ENCODE results near the gene IL1RN. TPM values are rescaled to one million over a fixed set of nuclear protein-coding genes. Genes with fewer than 3 reads are reported as not detected.
"Not testable (repeated sequence)": the region's sequence is repeated elsewhere in the genome, so short reads cannot be mapped to it uniquely, and the experiment has no call there.

Gene IL1RN
- total and polyA plus RNA-seq, 3 donors from 2014 or later: 3.2 to 18.4 (median 5.6) TPM

DNA sequence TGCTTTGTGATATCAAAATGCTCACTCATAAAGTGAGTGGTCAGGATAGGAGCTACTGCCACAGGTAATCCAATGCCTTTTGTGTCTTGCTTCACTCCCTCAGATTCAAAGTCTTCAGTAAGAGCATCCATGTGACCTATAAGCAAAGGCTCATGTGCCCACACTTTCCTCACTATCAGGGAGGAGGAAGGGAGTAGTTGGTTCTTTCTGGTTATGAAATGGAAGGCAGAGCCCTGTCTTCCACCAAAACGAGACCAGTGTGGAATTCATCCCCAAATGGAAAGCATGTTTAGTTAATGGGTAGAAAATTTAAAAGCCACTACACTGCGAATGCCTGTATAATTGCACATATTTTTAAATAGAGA, 33.8 kb upstream of the IL1RN start:
- DNase-seq: no peak
- intact Hi-C loops (cut with DNase I; ENCODE audit: low total_unique reads): no loop called here
- H3K27ac ChIP-seq: no peak overlapping the region
- WGBS, 2 donors: 40 to 63% methylated on average over 2 of the region's 2 CpGs
- H3K4me3 ChIP-seq: no peak overlapping the region
- H3K9me3 ChIP-seq: no peaks in the 10 kb centered on the region
- no peaks in the 10 kb centered on the region for H3K27me3 ChIP-seq
- no peaks in the 10 kb centered on the region for H3K36me3 ChIP-seq (ENCODE audit: low read depth, missing control alignments)
- TF ChIP-seq, protein P1, sequence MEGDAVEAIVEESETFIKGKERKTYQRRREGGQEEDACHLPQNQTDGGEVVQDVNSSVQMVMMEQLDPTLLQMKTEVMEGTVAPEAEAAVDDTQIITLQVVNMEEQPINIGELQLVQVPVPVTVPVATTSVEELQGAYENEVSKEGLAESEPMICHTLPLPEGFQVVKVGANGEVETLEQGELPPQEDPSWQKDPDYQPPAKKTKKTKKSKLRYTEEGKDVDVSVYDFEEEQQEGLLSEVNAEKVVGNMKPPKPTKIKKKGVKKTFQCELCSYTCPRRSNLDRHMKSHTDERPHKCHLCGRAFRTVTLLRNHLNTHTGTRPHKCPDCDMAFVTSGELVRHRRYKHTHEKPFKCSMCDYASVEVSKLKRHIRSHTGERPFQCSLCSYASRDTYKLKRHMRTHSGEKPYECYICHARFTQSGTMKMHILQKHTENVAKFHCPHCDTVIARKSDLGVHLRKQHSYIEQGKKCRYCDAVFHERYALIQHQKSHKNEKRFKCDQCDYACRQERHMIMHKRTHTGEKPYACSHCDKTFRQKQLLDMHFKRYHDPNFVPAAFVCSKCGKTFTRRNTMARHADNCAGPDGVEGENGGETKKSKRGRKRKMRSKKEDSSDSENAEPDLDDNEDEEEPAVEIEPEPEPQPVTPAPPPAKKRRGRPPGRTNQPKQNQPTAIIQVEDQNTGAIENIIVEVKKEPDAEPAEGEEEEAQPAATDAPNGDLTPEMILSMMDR (IDR thresholded peaks at IDR 0.05): no peak
- no peak for TF ChIP-seq POLR2A (IDR thresholded peaks at IDR 0.05)
- no peaks in the 10 kb centered on the region for H3K4me1 ChIP-seq

DNA sequence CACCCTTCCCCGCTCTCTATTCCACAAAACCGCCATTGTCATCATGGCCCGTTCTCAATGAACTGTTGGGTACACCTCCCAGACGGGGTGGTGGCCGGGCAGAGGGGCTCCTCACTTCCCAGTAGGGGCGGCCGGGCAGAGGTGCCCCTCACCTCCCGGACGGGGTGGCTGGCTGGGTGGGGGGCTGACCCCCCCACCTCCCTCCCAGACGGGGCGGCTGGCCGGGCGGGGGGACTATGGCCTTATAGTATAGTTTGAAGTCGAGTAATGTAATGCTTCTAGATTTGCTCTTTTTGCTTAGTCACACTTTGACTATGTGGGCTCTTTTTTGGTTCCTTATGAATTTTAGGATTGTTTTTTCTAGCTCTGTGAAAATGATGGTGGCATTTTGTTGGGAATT, 31.1 kb upstream of the IL1RN start:
- H3K9me3 ChIP-seq; intact Hi-C loops (cut with DNase I; ENCODE audit: low total_unique reads); H3K4me1 ChIP-seq; DNase-seq; H3K27ac ChIP-seq; H3K27me3 ChIP-seq; H3K4me3 ChIP-seq; H3K36me3 ChIP-seq (ENCODE audit: low read depth, missing control alignments): not testable (repeated sequence)
- 83 to 98% methylated on average over 14 of the region's 14 CpGs for WGBS, 2 donors

DNA sequence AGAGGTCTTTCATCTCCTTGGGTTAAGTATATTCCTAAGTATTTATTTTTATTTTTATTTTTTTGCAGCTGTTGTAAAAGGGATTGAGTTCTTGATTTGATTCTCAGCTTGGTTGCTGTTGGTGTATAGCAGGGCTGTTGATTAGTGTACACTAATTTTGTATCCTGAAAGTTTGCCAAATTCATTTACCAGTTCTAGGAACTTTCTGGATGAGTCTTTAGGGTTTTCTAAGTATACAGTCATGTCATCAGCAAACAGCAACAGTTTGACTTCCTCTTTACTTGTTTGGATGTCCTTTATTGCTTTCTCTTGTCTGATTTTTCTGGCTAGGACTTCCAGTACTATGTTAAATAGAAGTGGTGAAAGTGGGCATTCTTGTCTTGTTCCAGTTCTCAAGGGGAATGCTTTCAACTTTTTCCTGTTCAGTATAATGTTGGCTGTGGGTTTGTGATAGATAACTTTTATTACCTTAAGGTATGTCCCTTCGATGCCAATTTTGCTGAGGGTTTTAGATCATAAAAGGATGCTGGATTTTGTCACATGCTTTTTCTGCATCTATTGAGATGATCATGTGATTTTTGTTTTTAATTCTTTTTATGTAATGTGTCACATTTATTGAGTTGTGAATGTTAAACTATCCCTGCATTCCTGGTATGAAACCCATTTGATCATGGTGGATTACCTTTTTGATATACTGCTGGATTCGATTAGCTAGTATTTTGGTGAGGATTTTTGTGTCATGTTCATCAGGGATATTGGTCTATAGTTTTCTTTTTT, 30.4 kb upstream of the IL1RN start:
- H3K27ac ChIP-seq; H3K27me3 ChIP-seq; H3K9me3 ChIP-seq; intact Hi-C loops (cut with DNase I; ENCODE audit: low total_unique reads); H3K36me3 ChIP-seq (ENCODE audit: low read depth, missing control alignments); H3K4me1 ChIP-seq; H3K4me3 ChIP-seq; DNase-seq: not testable (repeated sequence)
- 46 to 86% methylated on average over 2 of the region's 2 CpGs for WGBS, 2 donors

DNA sequence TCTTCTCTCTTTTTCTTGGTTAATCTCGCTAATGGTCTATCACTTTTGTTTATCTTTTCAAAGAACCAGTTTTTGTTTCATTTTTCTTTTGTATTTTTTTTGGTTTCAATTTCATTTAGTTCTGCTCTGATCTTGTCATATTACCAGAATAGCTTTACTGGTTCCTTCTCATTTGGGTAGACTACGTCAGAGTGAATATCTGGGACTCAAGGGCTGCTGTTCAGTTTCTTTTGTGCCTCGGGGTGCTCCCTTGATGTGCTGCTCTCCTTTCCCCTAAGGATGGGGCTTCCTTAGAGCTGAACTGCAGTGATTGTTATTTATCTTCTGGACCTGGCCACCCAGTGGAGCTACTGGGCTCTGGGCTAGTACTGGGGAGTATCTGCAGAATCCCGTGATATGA, 29.4 kb upstream of the IL1RN start:
- H3K36me3 ChIP-seq (ENCODE audit: low read depth, missing control alignments): no peaks in the 10 kb centered on the region
- no peaks in the 10 kb centered on the region for H3K9me3 ChIP-seq
- TF ChIP-seq, protein P1 (IDR thresholded peaks at IDR 0.05): no peak
- no peak for TF ChIP-seq POLR2A (IDR thresholded peaks at IDR 0.05)
- intact Hi-C loops (cut with DNase I; ENCODE audit: low total_unique reads): no loop called here
- WGBS, 2 donors: 78 to 94% methylated on average over 3 to 4 of the region's 4 CpGs
- no peak for DNase-seq
- no peak overlapping the region for H3K27ac ChIP-seq
- no peaks in the 10 kb centered on the region for H3K4me1 ChIP-seq
- no peak overlapping the region for H3K4me3 ChIP-seq
- no peaks in the 10 kb centered on the region for H3K27me3 ChIP-seq

DNA sequence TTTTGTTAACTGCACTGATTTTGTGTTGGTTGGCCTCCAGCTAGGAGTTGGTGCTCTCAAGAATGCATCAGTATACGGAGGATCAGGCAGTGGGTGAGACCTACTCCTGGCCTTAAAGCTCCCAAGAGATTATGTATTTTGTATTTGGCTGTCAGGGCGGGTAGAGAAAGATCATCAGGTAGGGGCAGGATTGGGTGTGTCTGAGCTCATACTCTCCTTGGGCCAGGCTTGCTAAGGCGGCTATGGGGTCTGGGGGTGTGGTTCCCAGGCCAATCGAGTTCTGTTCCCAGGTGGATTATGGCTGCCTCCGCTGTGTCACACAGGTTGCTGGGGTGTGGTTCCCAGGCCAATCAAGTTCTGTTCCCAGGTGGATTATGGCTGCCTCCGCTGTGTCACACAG, 28.9 kb upstream of the IL1RN start:
- Histone ChIP-seq H3K27ac (no peak overlapping the region), H3K4me1 (no peaks in the 10 kb centered on the region), H3K4me3 (no peak overlapping the region), H3K36me3 (ENCODE audit: low read depth, missing control alignments) (no peaks in the 10 kb centered on the region), H3K9me3 (no peaks in the 10 kb centered on the region), H3K27me3 (no peaks in the 10 kb centered on the region)
- no peak for TF ChIP-seq POLR2A (IDR thresholded peaks at IDR 0.05)
- TF ChIP-seq, protein P1 (IDR thresholded peaks at IDR 0.05): no peak
- 90 to 93% methylated on average over 5 to 6 of the region's 6 CpGs for WGBS, 2 donors
- intact Hi-C loops (cut with DNase I; ENCODE audit: low total_unique reads): no loop called here
- no peak for DNase-seq

DNA sequence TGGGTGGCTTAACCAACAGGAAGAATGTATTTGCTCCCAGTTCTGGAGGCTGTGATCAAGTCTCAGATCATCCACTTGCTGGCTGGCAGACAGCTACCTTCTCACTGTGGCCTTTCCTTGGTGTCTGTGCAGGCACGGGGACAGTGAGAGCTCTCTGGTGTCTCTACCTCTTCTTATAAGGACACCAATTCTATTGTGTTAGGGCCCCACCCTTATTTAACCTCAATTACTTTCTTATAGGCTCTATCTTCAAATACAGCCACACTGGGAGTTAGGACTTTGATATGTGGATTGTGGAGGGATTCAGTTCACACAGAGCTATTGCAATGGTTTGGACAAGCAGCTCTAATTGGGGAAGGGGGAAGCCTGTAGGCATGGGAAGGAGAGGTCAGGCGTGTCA, 25.3 kb upstream of the IL1RN start:
- TF ChIP-seq, protein P1 (IDR thresholded peaks at IDR 0.05): no peak
- no peak for TF ChIP-seq POLR2A (IDR thresholded peaks at IDR 0.05)
- 67 to 94% methylated on average over 2 of the region's 2 CpGs for WGBS, 2 donors
- no peak for DNase-seq

More for the DNA sequence above, 25.3 kb upstream of the IL1RN start:
- Histone ChIP-seq H3K9me3 (no peaks in the 10 kb centered on the region), H3K27ac (no peak overlapping the region), H3K27me3 (no peaks in the 10 kb centered on the region), H3K4me3 (no peak overlapping the region), H3K4me1 (no peaks in the 10 kb centered on the region), H3K36me3 (ENCODE audit: low read depth, missing control alignments) (no peaks in the 10 kb centered on the region)
- intact Hi-C loops (cut with DNase I; ENCODE audit: low total_unique reads): no loop called here

Data from testis (tissue), 3 donors.